GM12878 (cell line): ENCODE data around the gene ZDHHC18. TPM values are rescaled to one million over a fixed set of nuclear protein-coding genes. Genes with fewer than 3 reads are reported as not detected.

Experiments used
- ATAC-seq: fragments of 200-7000 bp; cut with Tn5 transposase; 3 replicates; pipeline ENCODE4 v1.9.1; 2020; ENCODE audit warnings: mild to moderate bottlenecking, moderate library complexity
- BruUV-seq: library from RNA; stranded (reverse); fragments of 400-500 nt; replicated peaks from 2 replicates; lab custom pipeline; 2021; lab: Mats Ljungman, UMichigan
- CTCF ChIA-PET: fragments of 300-600 bp; sonication (Branson Sonifier 250); formaldehyde crosslinking; extraction: SDS; loops from one replicate; lab custom pipeline; 2021; ENCODE audit warnings: inconsistent platforms; lab: Yijun Ruan, JAX
- POLR2A ChIA-PET: fragments of 350-600 bp; formaldehyde crosslinking; extraction: SDS; loops from one replicate; lab custom pipeline; 2021; ENCODE audit warnings: inconsistent platforms; lab: Charles Lee
- RAD21 ChIA-PET: fragments of 300-600 bp; sonication (Branson Sonifier 250); formaldehyde crosslinking; loops from one replicate; lab custom pipeline; 2023; ENCODE audit warnings: antibody characterized with exemption; ENCODE audit not compliant: unreplicated experiment; lab: Charles Lee
- SMC1A ChIA-PET: fragments of 300-600 bp; sonication (Branson Sonifier 250); formaldehyde crosslinking; loops from one replicate; lab custom pipeline; 2023; ENCODE audit not compliant: unreplicated experiment, uncharacterized antibody; lab: Charles Lee
- DNase-seq: peaks from one replicate; pipeline ENCODE4 v3.0.0-alpha.2; 2011; ENCODE audit warnings: low read depth, low spot score
- FAIRE-seq: peaks from 3 replicates; lab custom pipeline; 2011; peaks lifted over from hg19 to GRCh38; lab: Jason Lieb, UNC
- H2AFZ ChIP-seq: 2 replicates; pipeline ENCODE4 v1.6.0; 2011; ENCODE audit warnings: low read depth, low read length, control low read depth; ENCODE audit not compliant: control insufficient read depth
- H3K27ac ChIP-seq: 2 replicates; pipeline ENCODE4 v1.5.1; 2011; ENCODE audit warnings: control low read depth; ENCODE audit not compliant: control insufficient read depth, insufficient read depth
- H3K27me3 ChIP-seq, 2 experiments: replicated peaks in 1 of 2; 2 replicates each; pipeline versions ENCODE4 v1.6.0 to v1.6.1; 2011; ENCODE audit warnings: low read length in 1 of 2; ENCODE audit not compliant: control insufficient read depth in 2 of 2, insufficient read depth in 2 of 2
- H3K36me3 ChIP-seq, 2 experiments: 2 replicates each; pipeline ENCODE4 v1.5.1; 2011; ENCODE audit warnings: low read length in 1 of 2; ENCODE audit not compliant: control insufficient read depth in 2 of 2, insufficient read depth in 2 of 2
- H3K4me1 ChIP-seq: 2 replicates; pipeline ENCODE4 v1.6.1; 2011; ENCODE audit warnings: mild to moderate bottlenecking, low read length, moderate library complexity, mixed read lengths; ENCODE audit not compliant: control insufficient read depth, insufficient read depth
- H3K4me2 ChIP-seq: 2 replicates; pipeline ENCODE4 v1.6.0; 2011; ENCODE audit warnings: control low read depth; ENCODE audit not compliant: control insufficient read depth, insufficient read depth
- H3K4me3 ChIP-seq: fragments of 200-600 bp; sonication (generic); 2 replicates; pipeline ENCODE4 v1.5.1; 2016
- H3K79me2 ChIP-seq: 2 replicates; pipeline ENCODE4 v1.6.0; 2011; ENCODE audit warnings: low read length; ENCODE audit not compliant: control insufficient read depth, insufficient read depth
- H3K9ac ChIP-seq: 2 replicates; pipeline ENCODE4 v1.8.0; 2011; ENCODE audit warnings: low read length, control low read depth, mixed read lengths; ENCODE audit not compliant: control insufficient read depth, insufficient read depth
- H3K9me3 ChIP-seq: replicated peaks from 3 replicates; pipeline ENCODE4 v1.5.1; 2011; ENCODE audit warnings: mild to moderate bottlenecking, low read length; ENCODE audit not compliant: control insufficient read depth, insufficient read depth
- H4K20me1 ChIP-seq: 2 replicates; pipeline ENCODE4 v1.6.0; 2011; ENCODE audit not compliant: control insufficient read depth, insufficient read depth
- CREB1 ChIP-seq: IDR thresholded peaks from 2 replicates; pipeline ENCODE4 v1.6.1; 2012; ENCODE audit warnings: low read depth, mild to moderate bottlenecking, inconsistent platforms
- EED ChIP-seq: sonication (generic); IDR thresholded peaks from 2 replicates; pipeline ENCODE4 v1.6.1; 2016; ENCODE audit warnings: antibody characterized with exemption, low read depth
- IKZF1 ChIP-seq: fragments of 450-650 bp; conservative IDR thresholded peaks from 2 replicates; pipeline ENCODE4 v1.6.1; 2017; ENCODE audit warnings: antibody characterized with exemption, mild to moderate bottlenecking
- IRF3 ChIP-seq: fragments of 450-650 bp; IDR thresholded peaks from 2 replicates; pipeline ENCODE4 v1.6.1; 2014; ENCODE audit warnings: mild to moderate bottlenecking
- JUNB ChIP-seq: IDR thresholded peaks from 2 replicates; pipeline ENCODE4 v1.6.1; 2016; ENCODE audit warnings: antibody characterized with exemption, mild to moderate bottlenecking
- RUNX3 ChIP-seq: IDR thresholded peaks from 2 replicates; pipeline ENCODE4 v1.6.1; 2012; ENCODE audit warnings: low read length, inconsistent platforms
- SMC3 ChIP-seq: IDR thresholded peaks from 2 replicates; pipeline ENCODE4 v1.6.1; 2011; ENCODE audit warnings: low read length, improper control_type of control experiment, borderline replicate concordance
- SPI1 ChIP-seq: IDR thresholded peaks from 2 replicates; pipeline ENCODE4 v1.6.1; 2011; ENCODE audit warnings: low read depth, mild to moderate bottlenecking, low read length, moderate library complexity, borderline replicate concordance; ENCODE audit not compliant: insufficient read depth
- WGBS: methylation state at CpG from one replicate; pipeline ENCODE4 v1.1.6; 2016; ENCODE audit warnings: low lambda C conversion rate; ENCODE audit not compliant: insufficient replicate concordance, insufficient coverage; ENCODE audit errors: missing lambda C conversion rate; 5-methylcytosine and 5-hydroxymethylcytosine counted together
- in situ Hi-C: fragments of 300-500 bp; cut with MboI; formaldehyde crosslinking; loops from 9 replicates; pipeline ENCODE4 v1.14.3; 2018; ENCODE audit warnings: mixed read lengths
- intact Hi-C: fragments of 100-400 bp; cut with micrococcal nuclease; formaldehyde crosslinking; loops from one replicate; pipeline ENCODE4 v1.14.2; 2022; ENCODE audit not compliant: unreplicated experiment
- polyA plus RNA-seq, 11 experiments: library from polyadenylated mRNA; depleted of rRNA in 4 of 11; unstranded in 6 of 11; stranded (reverse) in 5 of 11; fragments of >200 nt; fragmentation: Nextera tagmentation in 4 of 11; fragmentation: Illumina TruSeq in 1 of 11; extraction: Ambion mirVana in 4 of 11; extraction: Trizol in 1 of 11; gene quantifications; 1 replicate in 1 of 11; 2 replicates in 10 of 11; pipeline versions ENCODE4 v1.2.1 to v1.2.3, GENCODE V29; 2011 to 2016; ENCODE audit warnings: inconsistent platforms in 2 of 11, missing spikeins in 2 of 11, low read depth in 1 of 11
- total RNA-seq, 4 experiments: library from RNA; depleted of rRNA in 3 of 4; stranded (reverse); fragments of >200 nt in 3 of 4; fragmentation: Illumina TruSeq in 1 of 4; extraction: Trizol in 1 of 4; gene quantifications; 2 replicates each; pipeline versions ENCODE4 v1.2.1 to v1.2.3, GENCODE V29; 2013 to 2021
- TF ChIP-seq, protein P1 (sequence below), 3 experiments: IDR thresholded peaks in 2 of 3; conservative IDR thresholded peaks in 1 of 3; 2 replicates each; pipeline ENCODE4 v1.5.1; 2011; ENCODE audit warnings: low read depth in 3 of 3, low read length in 3 of 3, mild to moderate bottlenecking in 3 of 3, control low read depth in 2 of 3, moderate library complexity in 2 of 3, inconsistent platforms in 1 of 3, mixed read lengths in 1 of 3; ENCODE audit not compliant: control insufficient read depth in 2 of 3, insufficient read depth in 1 of 3; ENCODE audit errors: extremely low read depth in 1 of 3

ZDHHC18 gene
- total and polyA plus RNA-seq, 10 of the 15 experiments (the other 5 are each of a cell fraction or from before 2014, with no cell fraction given): 0.40 to 81.2 (median 21.3) TPM

DNA sequence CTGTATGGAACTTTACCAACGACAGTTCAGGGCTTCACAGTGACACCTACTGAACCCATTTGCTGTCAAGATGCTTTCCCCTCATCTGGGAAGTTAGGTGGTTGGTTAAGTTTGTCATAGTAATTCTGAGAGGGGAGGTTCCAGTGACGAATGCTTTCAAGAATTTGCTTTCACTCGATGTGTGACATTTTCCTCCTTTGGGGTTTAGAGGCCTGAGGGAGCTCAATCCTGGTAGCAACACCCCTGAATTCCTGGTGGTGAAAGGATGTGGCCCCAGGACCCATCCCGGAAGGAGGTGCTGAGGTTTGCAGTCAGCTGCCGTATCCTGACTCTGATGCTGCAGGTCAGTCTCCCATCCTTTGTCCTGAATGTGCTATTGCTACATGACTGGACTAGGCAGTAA, 35.9 kb upstream of the ZDHHC18 start:
- no peaks in the 10 kb centered on the region for H3K9me3 ChIP-seq
- no TSS peak for BruUV-seq
- no peak for DNase-seq
- 0 out of 2 replicates have a peak overlapping the region, but pooled peaks have one; percentile 13 for H3K4me3 ChIP-seq
- H3K4me1 ChIP-seq: peaks cover 38% of the 10 kb centered on the region
- H3K36me3 ChIP-seq: peaks cover 2% of the 10 kb centered on the region in 2 experiments; a peak in 3 of 4 replicates
- WGBS: 1% methylated on average over 5 of the region's 5 CpGs
- in situ Hi-C loops (no loop called here), intact Hi-C loops (loop anchor here (5.0 kb wide), 1 partner anchor 87 kb away; no protein-coding TSS in a partner anchor)
- peak overlapping the region; percentile 67 for H3K4me2 ChIP-seq
- POLR2A ChIA-PET: interaction anchor here (0.5 to 5.1 kb wide), 17 partner anchors 9 to 290 kb away, joined by 3 to 69 read pairs (median 6); partner anchors contain the start of gene ARID1A
- peak overlapping the region; percentile 35 for H3K9ac ChIP-seq
- RAD21 ChIA-PET: interaction anchor here (0.7 to 6.4 kb wide), 30 partner anchors 10 to 290 kb away, joined by 3 to 262 read pairs (median 10); partner anchors contain the start of genes GPN2 and ZDHHC18
- peaks cover 23% of the 10 kb centered on the region for H3K79me2 ChIP-seq
- TF ChIP-seq JUNB (peak; percentile 43), IKZF1 (peak; percentile 34; the same call in 1 of the 2 replicates), EED (peak; percentile 42; the same call in 1 of the 2 replicates), SPI1 (no peak), SMC3 (no peak), CREB1 (peak; percentile 57; the same call in 1 of the 2 replicates), RUNX3 (peak; percentile 28), IRF3 (no peak)
- TF ChIP-seq, protein P1, sequence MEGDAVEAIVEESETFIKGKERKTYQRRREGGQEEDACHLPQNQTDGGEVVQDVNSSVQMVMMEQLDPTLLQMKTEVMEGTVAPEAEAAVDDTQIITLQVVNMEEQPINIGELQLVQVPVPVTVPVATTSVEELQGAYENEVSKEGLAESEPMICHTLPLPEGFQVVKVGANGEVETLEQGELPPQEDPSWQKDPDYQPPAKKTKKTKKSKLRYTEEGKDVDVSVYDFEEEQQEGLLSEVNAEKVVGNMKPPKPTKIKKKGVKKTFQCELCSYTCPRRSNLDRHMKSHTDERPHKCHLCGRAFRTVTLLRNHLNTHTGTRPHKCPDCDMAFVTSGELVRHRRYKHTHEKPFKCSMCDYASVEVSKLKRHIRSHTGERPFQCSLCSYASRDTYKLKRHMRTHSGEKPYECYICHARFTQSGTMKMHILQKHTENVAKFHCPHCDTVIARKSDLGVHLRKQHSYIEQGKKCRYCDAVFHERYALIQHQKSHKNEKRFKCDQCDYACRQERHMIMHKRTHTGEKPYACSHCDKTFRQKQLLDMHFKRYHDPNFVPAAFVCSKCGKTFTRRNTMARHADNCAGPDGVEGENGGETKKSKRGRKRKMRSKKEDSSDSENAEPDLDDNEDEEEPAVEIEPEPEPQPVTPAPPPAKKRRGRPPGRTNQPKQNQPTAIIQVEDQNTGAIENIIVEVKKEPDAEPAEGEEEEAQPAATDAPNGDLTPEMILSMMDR (IDR thresholded peaks at IDR 0.05 in 2 of 3, conservative IDR thresholded peaks at IDR 0.05 in 1 of 3; ENCODE audit: control insufficient read depth in 2 of 3, extremely low read depth in 1 of 3, insufficient read depth in 1 of 3, low read depth in 3 of 3, low read length in 3 of 3): 0 out of 6 replicates have a peak, but pooled peaks of 1 of the 3 experiments have one; percentile 4
- H3K27ac ChIP-seq: peak overlapping the region; percentile 99
- SMC1A ChIA-PET: interaction anchor here (0.6 to 9.3 kb wide), 27 partner anchors 9 to 252 kb away, joined by 3 to 268 read pairs (median 11); no protein-coding TSS in a partner anchor
- no peak overlapping the region for H2AFZ ChIP-seq
- H3K27me3 ChIP-seq: no peaks in the 10 kb centered on the region
- no peak for FAIRE-seq
- H4K20me1 ChIP-seq: no peaks in the 10 kb centered on the region
- ATAC-seq: peak; percentile 12
- CTCF ChIA-PET: interaction anchor here (0.7 to 7.6 kb wide), 40 partner anchors 10 to 252 kb away, joined by 3 to 450 read pairs (median 8); no protein-coding TSS in a partner anchor
